Myocyte (in vitro differentiated cells): Measurements from ENCODE around the gene TEAD1. TPM values are rescaled to one million over a fixed set of nuclear protein-coding genes. Genes with fewer than 3 reads are reported as not detected.

ENCODE experiments used
- DNase-seq: peaks from one replicate; pipeline ENCODE4 v3.0.0-alpha.2; 2012; ENCODE audit warnings: low read depth
- total RNA-seq: library from RNA; depleted of rRNA; stranded (reverse); fragments of >200 nt; gene quantifications from 2 replicates; pipeline ENCODE4 v1.2.3, GENCODE V29; 2014

The TEAD1 gene
- total RNA-seq, 1 donor from 2014 or later, result 136 TPM

DNA sequence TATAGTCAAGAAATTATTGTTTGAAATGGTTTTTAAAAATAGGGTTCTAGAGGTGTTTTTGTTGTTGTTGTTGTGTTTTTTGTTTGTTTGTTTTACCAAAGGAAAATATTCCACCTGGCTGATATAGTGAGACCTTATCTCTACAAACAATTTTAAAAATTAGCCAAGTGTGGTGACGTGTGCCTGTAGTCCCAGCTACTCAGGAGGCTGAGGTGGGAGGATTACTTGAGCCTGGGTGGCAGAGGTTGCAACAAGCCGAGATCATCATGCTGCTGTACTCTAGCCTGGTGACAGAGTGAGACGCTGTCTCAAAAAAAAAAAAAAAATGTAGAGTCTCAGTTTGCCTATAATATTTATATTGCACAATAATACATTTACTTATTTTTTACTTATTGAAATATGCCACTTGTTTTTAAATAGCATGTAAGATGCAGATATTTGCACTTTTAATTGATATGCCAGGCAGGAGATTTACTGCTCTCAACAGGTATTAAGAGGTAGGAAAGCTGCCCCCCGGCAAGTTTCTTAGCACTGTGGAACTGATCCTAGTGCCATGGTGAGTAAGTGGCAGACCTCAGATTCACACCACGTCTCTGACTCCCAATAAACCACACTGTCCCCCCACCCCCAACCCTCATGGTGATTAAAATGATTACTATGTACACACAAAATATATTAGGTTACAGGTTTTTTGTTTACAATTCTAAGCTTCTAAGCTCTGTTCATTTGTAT is 157.4 kb downstream of the TEAD1 start:
- no peak for DNase-seq

DNA sequence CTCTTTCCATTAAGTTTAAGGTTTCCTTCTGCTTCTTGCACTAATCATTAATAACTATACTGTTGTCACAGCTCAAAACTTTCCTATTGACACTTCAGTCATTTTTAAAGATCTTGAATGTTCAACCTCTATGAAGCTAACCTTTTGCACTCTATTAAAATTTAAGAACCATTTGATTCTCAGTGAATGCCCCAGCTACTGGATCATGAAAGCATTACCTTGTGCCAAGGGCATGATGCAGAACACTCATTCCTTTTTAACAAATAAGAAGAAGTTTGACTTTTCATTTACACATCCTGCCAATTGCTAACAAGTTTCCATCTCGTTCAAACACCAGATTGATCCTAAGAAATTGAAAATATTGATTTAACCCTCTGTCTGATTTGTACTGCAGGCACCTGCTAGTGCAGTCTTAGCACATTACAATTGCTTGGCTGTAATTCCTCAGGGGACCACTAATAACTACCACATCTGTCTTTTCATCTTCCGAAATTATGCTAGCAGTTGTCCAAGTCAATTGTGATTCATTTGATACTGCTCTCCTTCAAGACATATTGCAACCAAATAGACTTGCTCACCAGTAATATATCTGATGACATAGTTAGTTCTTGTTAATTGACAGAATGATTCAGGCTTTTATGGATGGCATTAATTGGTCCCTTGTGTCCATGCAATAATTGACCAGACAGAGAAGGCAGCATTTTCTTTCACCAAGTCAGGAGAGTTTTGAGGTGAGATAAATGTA is 158.4 kb downstream of the TEAD1 start:
- peak; percentile 74 for DNase-seq

DNA sequence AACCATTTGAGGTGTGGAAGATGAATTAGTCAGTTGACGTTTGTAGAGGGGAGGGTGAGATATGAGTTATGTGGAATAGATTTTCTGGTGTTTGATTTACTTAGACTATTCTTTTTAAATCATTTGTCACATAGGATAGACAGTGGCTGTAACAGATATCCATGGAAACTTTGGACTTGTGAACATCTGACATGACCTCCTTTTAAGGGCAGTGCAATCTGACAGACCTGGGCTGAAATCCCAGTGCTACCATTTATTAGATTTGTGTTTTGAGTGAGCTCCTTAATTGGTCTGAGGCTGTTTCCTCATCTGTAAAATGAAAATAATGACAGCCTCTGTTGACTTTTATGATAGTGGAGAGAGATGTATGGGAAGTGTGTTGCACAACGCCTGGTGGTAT is 159.9 kb downstream of the TEAD1 start:
- DNase-seq, result no peak

DNA sequence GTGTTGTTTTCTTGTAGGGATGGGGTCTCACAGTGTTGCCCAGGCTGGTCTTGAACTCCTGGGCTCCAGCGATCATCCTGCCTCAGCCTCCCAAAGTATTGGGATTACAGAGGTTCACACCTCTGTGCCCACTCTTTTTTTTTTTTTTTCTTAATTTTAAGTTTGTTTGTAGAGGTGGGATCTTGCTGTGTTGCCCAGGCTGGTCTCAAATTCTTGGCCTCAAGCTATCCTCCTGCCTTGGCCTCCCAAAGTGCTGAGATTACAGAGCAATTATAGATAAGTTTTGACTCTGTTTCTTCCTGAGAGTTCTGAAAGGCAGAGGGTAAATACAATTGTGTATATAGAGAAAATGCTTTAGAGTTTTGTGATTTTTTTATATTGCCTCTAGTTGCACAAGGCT is 160.4 kb downstream of the TEAD1 start:
- no peak for DNase-seq

DNA sequence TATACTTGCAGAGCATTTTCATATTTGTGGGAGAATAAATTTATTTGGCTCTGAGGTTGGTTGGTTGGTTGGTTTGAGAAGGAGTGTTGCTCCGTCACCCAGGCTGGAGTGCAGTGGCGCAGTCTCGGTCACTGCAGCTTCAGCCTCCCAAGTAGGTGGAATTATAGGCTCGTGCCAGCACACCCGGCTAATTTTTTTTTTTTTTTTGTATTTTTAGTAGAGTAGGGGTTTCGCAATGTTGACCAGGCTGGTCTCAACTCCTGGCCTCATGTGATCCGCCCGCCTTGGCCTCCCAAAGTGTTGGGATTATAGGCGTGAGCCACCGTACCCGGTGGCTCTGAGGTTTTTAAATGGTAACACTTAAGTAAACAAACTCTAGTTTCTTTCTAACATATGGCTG is 161.1 kb downstream of the TEAD1 start:
- DNase-seq, result no peak

DNA sequence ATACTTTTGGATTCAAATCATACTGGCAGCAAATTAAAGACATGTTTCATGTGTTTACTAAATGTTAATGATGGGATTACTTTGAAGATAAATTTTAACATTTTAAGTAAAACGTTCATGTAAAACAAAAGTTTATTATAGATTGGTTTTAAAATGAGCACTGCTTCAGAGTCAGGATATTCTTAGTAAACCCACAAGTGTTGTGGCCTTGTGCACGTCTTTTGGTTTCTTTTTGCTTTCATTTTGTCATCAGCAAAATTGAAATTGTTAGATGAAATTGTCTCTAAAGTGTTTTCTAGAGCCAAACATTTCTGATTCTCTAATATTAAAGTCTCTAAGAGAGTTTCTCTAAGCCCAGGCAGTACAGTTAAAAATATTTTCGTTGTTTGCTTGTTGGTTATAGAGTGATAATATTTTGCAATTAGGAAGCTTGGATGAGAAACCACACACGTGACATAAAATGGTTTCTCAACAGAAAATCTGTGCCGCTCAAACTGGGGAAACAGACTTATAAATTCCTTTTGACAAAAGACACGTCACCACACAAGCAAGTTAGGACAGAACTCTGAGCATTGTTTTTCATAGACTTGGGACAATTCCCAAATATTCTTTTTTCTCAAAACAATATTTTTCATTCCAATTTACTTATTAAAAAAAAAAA is 164.4 kb downstream of the TEAD1 start:
- peak; percentile 67 for DNase-seq

DNA sequence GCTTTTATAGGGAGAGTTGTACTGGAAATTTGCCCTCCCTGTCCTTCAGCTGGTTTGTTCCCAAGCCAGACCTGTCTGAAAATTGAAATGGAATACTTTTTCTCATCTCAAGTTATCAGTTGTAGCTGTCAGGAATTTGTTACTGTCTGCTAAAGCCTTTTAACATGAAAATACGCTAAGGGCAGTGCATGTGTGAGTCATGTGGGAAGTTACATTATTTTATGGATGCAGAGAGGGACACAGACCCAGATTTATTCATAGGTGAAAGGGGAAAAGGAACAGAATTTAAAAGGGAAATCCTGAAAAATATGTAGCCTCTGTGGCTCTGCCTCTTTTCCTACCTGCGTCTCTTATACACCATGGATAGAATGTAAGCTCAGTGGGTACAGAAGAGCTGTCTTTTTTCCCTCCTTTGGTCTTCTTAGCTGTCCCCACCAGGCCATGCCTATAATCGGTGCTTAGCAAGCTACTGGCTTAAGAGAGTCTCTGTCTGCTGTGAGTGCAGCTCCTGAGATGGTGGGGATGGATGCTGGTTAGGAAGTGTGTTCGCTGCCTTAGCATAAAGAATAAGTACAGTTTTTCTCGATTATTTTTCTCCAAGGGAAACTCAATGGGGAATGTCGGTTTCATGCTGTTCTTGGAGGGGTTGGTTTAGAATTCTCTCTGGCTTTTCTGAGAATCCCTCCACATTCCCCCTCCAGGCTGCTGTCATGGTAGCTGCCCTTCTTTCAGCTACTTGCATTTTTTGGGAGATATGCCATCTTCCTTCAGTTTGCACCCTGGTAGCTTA is 166.8 kb downstream of the TEAD1 start:
- no peak for DNase-seq

DNA sequence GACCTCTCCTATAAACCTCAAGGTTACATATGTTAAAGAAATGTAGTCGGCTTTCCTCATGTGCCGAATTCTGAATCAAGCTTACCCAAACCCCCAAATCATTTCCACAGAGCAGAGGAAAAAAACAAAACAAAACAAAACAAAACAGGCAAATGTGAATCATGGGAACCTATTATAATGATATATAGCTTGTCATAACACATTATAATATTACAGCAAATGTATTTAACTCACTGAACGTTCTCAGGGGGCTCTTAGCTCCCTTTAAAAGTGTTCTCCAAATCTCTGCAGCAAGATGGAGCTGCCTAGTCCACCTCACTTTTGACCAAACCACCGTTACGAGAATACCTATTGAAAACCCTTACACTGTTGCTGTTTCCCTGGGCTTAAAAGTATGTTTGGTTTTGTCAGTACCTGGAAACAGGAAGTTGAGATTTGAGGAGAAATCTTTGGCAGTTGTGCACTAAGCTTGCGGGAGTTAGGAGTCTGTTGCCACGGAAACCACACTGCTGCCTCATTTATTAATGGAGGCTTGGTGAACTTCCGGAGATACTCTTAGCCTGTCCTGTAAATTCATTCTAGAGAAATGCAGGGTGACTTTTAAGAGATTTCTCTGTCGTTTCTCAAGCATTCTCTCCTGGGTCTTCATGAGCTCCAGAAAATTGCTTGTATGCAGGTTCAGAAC is 167.9 kb downstream of the TEAD1 start:
- peak; percentile 63 for DNase-seq

DNA sequence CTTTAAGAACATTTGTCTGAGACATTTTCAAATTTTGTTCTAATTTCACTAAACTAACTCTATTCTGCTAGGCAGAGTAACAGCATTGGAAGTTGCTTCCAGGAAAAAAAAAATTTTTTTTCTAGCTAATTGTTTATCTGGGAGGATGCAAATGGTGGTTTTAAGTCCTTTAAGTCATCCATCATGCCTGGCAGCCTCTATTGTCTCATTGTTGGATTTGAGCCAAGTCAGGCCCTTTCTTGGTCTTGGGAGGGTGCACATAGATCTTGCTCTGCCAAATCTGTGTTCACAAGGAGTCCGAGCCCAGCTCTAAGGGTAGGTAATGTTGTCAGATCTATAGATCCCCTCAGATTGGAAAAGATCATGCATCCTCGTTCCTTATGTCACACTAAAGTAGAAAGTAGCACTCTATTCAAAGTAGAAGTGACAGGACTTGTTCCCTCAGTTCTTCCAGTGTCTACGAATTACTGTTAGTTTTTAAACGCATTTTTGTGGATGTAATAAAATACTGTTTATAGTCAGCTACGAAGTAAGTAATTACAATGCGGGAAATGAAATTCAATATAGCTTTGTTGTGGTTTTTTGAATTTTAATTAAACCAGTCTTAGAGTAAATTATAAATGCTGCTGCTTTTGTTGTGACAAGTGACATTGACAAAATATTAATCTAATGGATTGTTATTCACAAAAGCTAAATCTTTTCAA is 168.9 kb downstream of the TEAD1 start:
- peak; percentile 77 for DNase-seq

DNA sequence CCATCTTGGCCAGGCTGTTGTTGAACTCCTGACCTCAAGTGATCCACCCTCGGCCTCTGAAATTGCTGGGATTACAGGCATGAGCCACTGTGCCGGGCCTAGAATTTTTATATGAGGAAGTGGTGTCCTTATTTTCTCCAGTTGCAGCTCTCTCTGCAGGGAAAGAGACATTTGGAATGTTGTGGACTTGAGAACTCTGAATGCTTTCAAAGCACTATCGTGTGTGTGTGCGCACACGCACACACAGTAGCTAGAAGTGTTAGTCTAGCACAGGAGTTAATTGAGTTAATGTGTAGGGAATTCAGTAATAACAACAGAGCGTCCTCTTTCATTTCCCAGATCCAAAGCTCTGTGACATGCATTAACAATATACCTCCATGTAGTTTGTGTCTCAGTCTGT is 170.9 kb downstream of the TEAD1 start:
- DNase-seq, result no peak

DNA sequence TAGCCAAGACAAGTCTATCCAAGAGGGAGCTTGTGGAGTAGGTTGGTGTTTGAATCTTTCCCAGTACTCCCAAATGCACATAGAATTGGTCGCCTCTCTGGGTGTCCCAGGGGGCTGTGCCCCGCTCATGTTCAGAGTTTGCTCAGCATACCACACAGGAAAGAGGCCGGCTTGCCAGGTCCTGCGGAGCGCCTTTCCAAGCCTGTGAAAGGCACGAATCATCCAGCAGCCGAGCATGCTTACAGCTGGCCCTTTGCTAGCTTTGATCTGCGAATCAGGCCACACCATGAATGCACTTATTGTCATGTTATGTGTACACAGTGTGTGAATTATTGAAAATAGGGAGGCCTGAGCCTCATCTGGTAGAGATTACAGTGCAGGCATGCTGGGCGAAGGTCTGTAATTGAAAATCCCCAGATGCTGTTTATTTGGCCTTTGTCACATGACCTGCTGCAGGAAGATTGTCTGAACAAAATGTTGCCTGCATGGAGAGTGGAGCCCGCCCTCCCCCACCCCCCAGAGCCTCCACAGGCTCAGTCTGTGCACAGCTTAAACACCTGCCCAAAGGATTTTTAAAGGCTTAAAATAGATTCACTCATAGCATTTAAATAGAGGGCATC is 171.6 kb downstream of the TEAD1 start:
- peak; percentile 74 for DNase-seq

DNA sequence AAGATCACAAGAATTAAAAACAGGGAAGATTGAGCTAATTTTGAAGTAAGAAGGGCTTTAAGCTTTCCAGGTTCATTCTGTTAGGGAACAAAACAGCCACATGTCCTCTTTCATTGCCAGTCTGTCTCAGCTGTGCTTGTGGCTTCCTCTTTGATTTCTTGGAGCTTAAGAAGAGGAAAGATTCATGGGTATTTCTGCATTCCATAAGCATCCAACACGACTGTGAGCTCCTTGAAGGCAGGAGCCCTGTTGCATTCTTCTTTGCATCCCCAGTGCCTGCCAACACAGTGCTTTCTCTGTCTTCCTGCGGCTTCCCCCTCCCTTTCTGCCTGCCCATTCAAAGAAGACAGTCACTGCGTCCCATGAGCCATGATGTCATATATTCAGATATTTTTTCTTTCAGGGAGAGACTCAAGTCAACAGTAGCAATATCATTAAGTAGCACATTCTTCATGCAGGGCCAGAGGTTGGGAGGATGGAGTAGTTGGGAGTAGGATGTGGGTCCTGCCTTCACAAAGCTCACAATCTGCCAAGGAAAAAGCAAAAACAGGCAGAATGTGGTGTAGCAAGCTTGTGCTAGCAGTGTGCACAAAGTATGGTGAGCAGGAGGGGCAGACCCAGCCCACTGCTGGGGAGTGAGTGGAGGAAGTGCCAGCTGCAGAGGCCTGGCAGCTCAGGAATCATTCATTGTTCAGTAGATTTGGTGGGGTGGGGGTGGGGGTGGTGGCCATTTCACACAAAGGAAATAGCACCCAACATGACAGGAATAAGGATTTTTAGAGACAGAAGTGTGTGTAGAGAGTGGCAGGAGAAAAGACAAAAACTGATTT is 172.8 kb downstream of the TEAD1 start:
- peak; percentile 60 for DNase-seq

DNA sequence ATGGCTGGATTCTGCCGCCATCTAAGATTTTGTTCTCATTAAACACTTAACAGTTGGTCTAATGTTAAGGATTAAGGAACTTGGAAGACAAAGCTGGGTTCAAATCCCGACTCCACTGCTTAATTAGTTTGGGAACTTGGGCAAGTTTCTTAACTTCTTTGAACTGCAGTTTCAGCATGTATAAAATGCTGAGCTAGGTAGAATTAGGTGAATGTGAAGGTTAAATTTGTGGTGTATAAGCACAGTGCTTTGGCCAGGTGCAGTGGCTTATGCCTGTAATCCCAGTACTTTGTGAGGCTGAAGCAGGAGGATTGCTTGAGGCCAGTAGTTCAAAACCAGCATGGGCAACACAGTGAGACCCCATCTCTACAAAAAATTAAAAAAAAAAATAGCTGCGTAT is 174.2 kb downstream of the TEAD1 start:
- DNase-seq, result no peak

DNA sequence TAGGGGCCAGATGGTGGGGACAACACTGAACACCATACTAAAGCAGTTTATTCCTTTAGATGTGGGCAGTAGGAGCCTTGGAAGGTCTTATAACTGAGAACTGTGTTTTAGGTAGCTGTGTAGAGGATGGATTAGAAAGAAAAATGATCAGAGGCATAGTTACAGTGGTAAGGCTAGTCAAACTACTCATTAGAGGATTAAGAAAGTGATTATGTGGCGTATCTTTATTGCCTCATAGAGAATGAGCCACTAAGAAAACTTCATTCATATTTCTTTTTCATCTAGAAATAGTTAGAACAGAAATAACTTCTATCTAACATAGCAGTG is 179.1 kb downstream of the TEAD1 start:
- no peak for DNase-seq

DNA sequence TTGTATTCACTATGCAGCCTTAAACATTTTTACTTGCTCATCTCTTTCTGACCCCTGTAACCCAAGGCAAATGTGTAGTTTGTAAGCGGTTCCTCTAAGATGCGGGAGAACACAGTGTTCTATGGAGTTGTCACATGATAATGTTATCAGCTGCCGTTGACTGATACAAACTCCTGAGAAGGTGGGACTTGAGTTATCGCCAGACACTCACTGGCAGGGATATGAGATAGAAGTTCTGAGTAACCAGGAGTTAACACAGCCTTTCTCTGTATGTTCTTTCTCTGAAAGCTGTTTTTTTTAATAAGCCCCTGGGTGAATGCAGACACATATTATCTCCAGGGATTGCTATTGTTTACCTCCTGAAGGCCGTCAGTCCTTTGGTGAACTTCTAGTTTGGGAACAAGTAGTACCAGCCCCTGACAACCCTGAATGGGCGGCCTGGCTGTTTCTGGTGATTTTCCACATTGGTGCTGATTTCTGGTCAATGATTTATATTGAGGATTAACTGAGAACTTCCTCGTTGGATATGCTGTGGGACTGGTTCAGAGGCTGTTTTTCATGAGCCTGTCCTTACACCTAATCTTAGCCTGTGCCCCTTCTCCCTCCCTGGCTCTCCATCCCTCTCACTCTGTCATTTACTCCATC is 179.6 kb downstream of the TEAD1 start:
- no peak for DNase-seq

DNA sequence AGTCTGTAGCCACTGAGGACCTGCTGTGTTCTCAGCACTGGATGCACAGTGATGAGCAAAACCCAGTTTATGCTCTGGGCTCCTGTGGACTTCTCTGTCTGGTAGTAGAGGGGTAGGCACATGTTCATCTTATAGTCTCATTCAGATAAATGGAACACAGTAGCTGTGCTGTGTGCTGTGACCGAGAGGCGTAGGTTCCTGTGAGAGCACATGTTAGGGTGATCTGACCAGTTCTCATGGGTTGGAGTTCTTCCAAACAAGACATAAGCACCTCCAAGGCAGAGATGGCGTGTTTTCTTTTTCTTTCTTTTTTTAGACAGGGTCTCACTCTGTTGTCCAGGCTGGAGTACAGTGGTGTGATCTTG is 180.1 kb downstream of the TEAD1 start:
- no peak for DNase-seq

DNA sequence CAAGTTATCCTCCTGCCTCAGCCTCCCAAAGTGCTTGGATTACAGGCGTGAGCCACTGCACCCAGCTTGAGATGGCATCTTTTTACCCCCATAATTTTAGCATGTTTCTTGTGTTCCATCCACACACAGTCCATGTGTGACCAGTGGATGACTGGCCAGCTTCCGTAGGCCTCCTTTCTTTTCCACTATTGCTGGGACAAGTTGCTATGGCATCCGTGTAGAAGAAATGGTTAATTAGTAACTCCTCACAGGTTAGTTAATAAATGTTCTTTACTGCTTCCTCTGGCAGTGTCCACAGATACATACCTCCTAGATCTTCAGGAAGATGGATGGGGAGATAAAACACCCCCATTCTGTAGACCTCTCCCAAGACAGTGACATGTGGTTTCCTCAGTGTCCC is 180.6 kb downstream of the TEAD1 start:
- DNase-seq, result no peak

DNA sequence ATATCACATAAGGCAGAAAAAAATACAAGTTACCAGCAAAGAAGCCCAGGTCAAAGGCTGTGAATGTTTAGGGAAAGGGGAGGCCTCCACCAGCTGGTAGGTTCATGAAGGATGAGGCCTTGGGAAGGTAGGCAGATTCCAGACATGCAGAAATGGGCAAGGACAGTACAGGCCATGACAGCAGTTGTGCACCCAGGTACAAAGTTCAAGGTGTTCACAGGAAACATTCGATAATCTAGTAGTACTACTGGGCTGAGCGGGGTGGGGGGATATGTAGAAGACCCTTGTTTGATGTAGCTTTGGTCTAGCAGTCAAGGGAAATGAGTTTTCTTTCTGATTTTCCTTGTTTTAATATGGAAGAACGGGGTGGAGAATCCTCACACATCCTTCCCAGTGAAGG is 182.1 kb downstream of the TEAD1 start:
- DNase-seq, result no peak

DNA sequence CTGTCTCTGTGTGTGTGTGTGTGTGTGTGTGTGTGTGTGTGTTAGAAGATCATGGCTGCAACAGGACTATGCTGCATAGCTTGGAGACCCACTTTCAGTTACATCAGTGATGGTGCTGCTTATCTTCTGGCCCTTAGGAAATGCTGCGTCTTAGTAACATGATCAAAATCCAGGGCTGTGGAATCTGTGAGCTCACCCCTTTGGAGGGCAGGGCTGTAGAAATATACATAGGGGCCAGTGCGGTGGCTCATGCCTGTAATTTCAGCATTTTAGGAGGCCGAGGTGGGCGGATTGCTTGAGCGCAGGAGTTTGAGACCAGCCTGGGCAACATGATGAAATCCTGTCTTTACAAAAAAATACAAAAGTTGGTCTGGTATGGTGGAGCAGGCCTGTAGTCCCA is 183.4 kb downstream of the TEAD1 start:
- no peak for DNase-seq
